Uterus (tissue), 2 donors: ENCODE measurements around the gene SPIRE2.
"Not testable (repeated sequence)": the region's sequence is repeated elsewhere in the genome, so short reads cannot be mapped to it uniquely, and the experiment has no call there.

Experiments used
- CTCF ChIP-seq, 4 experiments: fragments of 200-600 bp in 2 of 4; fragments of 450-650 bp in 2 of 4; sonication (generic) in 2 of 4; IDR thresholded peaks; one replicate each; pipeline ENCODE4 v1.5.1; 2016 to 2019; ENCODE audit warnings: antibody characterized with exemption in 4 of 4, mild to moderate bottlenecking in 2 of 4, moderate library complexity in 1 of 4
- POLR2A ChIP-seq, 2 donors: fragments of 450-650 bp; IDR thresholded peaks; one replicate each; pipeline ENCODE4 v1.6.1; 2016; ENCODE audit warnings: antibody characterized with exemption in 2 of 2, mild to moderate bottlenecking in 1 of 2, moderate library complexity in 1 of 2

GRCh38 chr16:89806589-89807193 lies 21.6 kb upstream of the SPIRE2 start:
- not testable (repeated sequence) for TF ChIP-seq CTCF, POLR2A (IDR thresholded peaks at IDR 0.05)
